Measurements from ENCODE around the gene ATP6V1B1. TPM values are rescaled to one million over a fixed set of nuclear protein-coding genes. Genes with fewer than 3 reads are reported as not detected.
"Not testable (repeated sequence)": the region's sequence is repeated elsewhere in the genome, so short reads cannot be mapped to it uniquely, and the experiment has no call there.

Gene ATP6V1B1
- total RNA-seq, 4 donors from 2014 or later: 3.6 to 7.1 TPM; not detected in 2

DNA sequence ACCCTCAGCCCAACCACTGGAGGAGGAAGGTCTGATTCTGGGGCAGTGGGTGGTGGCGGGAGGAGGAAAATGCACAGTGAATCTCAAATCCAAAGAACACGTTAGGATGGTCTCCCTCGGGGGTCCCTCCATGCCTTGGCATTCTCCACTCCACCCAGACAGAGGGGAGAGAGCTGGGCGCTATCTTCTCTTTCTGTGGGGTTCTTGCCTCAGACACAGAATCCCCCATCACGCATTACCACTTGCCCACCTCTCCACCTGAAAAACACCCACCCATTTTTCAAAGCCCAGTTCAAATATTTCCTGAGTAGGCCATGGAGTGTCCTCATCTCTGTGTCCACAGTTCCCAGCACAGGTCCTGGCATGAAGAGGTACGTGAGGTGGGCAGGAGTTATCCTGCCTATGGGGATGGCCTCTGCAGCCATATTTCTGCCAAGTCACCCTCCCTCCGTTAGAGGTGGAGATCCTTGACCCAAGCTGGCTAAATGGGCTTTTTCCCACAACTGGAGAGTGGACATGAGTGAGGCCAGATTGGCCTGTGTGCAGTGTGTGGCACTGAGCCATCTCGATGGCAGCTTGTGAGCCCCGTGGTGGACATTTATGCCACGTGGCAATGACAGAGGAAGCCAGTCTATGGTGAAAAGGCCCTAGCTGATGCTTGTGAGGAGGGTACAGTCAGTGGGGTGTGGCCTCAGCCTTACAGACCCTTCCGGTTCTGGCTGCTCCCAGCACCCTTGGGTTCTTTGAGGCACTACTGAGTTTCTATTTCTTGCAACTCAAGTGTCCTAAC is 68.5 kb downstream of the ATP6V1B1 start:
- DNase-seq (ENCODE audit: low spot score) (no peak), ATAC-seq (ENCODE audit: low FRiP score) (no peak)
- no peak for TF ChIP-seq CTCF (IDR thresholded peaks at IDR 0.05)

- ATAC-seq (ENCODE audit: low FRiP score) (no peak), DNase-seq (ENCODE audit: low spot score) (no peak)
- TF ChIP-seq CTCF (IDR thresholded peaks at IDR 0.05): no peak
Measured at GRCh38 chr2:71004857-71005256, 69.2 kb downstream of the ATP6V1B1 start.

DNA sequence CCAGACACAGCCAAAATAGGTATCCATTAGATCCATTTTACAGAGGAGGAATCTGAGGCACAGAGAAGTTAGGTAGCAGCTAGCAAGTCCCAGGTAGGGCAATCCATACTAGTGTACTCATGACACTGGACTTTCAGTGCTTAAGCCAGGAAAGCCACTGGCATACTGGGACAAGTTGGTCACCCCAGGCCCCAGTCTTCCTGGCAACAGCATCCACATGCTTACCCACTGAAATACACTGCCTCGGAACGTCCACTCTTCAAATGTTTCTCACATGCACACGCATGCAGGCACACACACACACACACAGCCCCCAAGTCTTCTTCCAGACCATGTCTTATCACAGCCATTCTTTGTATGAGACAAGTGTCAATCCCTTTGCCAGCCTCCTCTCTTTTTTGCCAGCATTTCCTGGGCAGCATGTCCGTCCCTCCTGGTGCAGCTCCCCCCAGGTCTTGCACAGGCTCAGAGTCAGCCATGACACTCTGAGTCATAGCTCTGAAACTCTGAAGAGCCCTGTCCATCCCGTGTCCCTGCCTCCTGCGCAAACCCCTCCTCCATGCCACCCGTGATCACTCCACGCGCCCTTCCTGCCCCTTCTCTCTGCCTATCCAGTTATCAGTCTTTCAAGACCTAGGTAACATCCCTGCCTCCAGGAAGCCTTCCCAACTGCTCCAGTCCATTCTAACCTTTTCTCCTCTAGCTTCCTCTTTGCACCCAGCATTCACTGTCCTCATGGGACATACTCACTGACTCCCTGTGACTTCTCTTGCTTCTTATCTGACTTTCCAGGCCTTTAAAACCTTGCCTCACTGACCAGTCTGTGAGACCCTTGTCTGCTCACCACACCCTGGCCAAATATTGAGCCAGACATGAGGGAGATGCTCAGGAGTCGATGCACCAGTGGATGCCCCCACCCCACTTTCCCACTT is 69.8 kb downstream of the ATP6V1B1 start:
- no peak for DNase-seq (ENCODE audit: low spot score)
- TF ChIP-seq CTCF (IDR thresholded peaks at IDR 0.05): no peak
- no peak for ATAC-seq (ENCODE audit: low FRiP score)

DNA sequence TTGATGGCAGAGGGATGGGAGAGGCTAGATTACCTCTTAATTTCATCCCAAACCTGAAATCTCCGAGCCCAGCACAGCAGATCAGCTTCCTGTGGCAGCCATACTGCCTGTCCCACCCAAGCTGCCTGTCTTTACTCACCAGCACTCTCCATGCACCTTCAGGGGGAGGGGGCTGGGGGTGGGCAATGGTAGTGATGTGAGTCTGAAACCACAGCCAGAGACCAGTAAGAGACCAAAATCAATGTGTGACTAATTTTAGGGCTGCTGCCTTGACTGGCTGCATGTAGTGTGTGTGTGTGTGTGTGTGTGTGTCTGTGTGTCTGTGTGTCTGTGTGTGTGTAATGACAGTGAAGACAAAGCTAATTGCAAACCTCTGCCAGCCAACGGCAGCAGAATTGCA is 70.6 kb downstream of the ATP6V1B1 start:
- TF ChIP-seq CTCF (IDR thresholded peaks at IDR 0.05): no peak
- no peak for DNase-seq (ENCODE audit: low spot score)
- ATAC-seq (ENCODE audit: low FRiP score): no peak

GRCh38 chr2:71006955-71007799 is 71.5 kb downstream of the ATP6V1B1 start:
- no peak for TF ChIP-seq CTCF (IDR thresholded peaks at IDR 0.05)
- no peak for DNase-seq (ENCODE audit: low spot score)
- ATAC-seq (ENCODE audit: low FRiP score): no peak

GRCh38 chr2:71008342-71008741 is 72.6 kb downstream of the ATP6V1B1 start:
- DNase-seq (ENCODE audit: low spot score) (no peak), ATAC-seq (ENCODE audit: low FRiP score) (no peak)
- TF ChIP-seq CTCF (IDR thresholded peaks at IDR 0.05): no peak

- ATAC-seq (ENCODE audit: low FRiP score); DNase-seq (ENCODE audit: low spot score): not testable (repeated sequence)
Measured at GRCh38 chr2:71011786-71012185, 76.1 kb downstream of the ATP6V1B1 start.
